HG03175 (cell line): ENCODE measurements around the gene AMMECR1.
"Not testable (repeated sequence)": the region's sequence is repeated elsewhere in the genome, so short reads cannot be mapped to it uniquely, and the experiment has no call there.

Source experiments
- ATAC-seq: cut with Tn5 transposase; IDR thresholded peaks from one replicate; pipeline ENCODE4 v1.9.1; 2021; ENCODE audit warnings: mild to moderate bottlenecking, moderate library complexity; ENCODE audit not compliant: unreplicated experiment

The AMMECR1 gene

GRCh38 chrX:110258552-110258951 is 59.3 kb downstream of the AMMECR1 start:
- ATAC-seq = no peak

GRCh38 chrX:110257889-110258288 is 60.0 kb downstream of the AMMECR1 start:
- ATAC-seq = no peak

GRCh38 chrX:110252711-110253110 is 65.2 kb downstream of the AMMECR1 start:
- no peak for ATAC-seq

- no peak for ATAC-seq
Measured at GRCh38 chrX:110251961-110252360, 65.9 kb downstream of the AMMECR1 start.

GRCh38 chrX:110251526-110251925 is 66.4 kb downstream of the AMMECR1 start:
- ATAC-seq = no peak

- ATAC-seq = no peak
Measured at GRCh38 chrX:110250847-110251246, 67.0 kb downstream of the AMMECR1 start.

GRCh38 chrX:110248578-110248977 is 69.3 kb downstream of the AMMECR1 start:
- ATAC-seq = no peak

- no peak for ATAC-seq
Measured at GRCh38 chrX:110245011-110245410, 72.9 kb downstream of the AMMECR1 start.

GRCh38 chrX:110242371-110242770 is 75.5 kb downstream of the AMMECR1 start:
- no peak for ATAC-seq

GRCh38 chrX:110241816-110242215 is 76.1 kb downstream of the AMMECR1 start:
- no peak for ATAC-seq

GRCh38 chrX:110238259-110238658 is 79.6 kb downstream of the AMMECR1 start:
- ATAC-seq = not testable (repeated sequence)

- not testable (repeated sequence) for ATAC-seq
Measured at GRCh38 chrX:110231485-110231884, 86.4 kb downstream of the AMMECR1 start.

- ATAC-seq = not testable (repeated sequence)
Measured at GRCh38 chrX:110229497-110230111, 88.3 kb downstream of the AMMECR1 start.

GRCh38 chrX:110228453-110228852 is 89.4 kb downstream of the AMMECR1 start:
- ATAC-seq = no peak

- ATAC-seq = no peak
Measured at GRCh38 chrX:110226931-110227330, 91.0 kb downstream of the AMMECR1 start.

GRCh38 chrX:110224926-110225617 is 92.8 kb downstream of the AMMECR1 start:
- ATAC-seq = no peak

GRCh38 chrX:110222497-110223257 is 95.2 kb downstream of the AMMECR1 start:
- ATAC-seq = no peak

GRCh38 chrX:110219920-110220319 is 98.0 kb downstream of the AMMECR1 start:
- ATAC-seq = no peak

GRCh38 chrX:110218591-110218990 is 99.3 kb downstream of the AMMECR1 start:
- ATAC-seq = no peak

GRCh38 chrX:110216027-110216426 is 101.9 kb downstream of the AMMECR1 start:
- ATAC-seq = no peak

- no peak for ATAC-seq
Measured at GRCh38 chrX:110215411-110215810, 102.5 kb downstream of the AMMECR1 start.

GRCh38 chrX:110214684-110215083 is 103.2 kb downstream of the AMMECR1 start:
- ATAC-seq = no peak
